ENCODE data around the gene FRS3. TPM values are rescaled to one million over a fixed set of nuclear protein-coding genes. Genes with fewer than 3 reads are reported as not detected.

FRS3 gene
- total and polyA plus RNA-seq, 2 of the 8 experiments (the other 6 are each of a cell fraction or from before 2014, with no cell fraction given) = 3.4 to 4.4 TPM

DNA sequence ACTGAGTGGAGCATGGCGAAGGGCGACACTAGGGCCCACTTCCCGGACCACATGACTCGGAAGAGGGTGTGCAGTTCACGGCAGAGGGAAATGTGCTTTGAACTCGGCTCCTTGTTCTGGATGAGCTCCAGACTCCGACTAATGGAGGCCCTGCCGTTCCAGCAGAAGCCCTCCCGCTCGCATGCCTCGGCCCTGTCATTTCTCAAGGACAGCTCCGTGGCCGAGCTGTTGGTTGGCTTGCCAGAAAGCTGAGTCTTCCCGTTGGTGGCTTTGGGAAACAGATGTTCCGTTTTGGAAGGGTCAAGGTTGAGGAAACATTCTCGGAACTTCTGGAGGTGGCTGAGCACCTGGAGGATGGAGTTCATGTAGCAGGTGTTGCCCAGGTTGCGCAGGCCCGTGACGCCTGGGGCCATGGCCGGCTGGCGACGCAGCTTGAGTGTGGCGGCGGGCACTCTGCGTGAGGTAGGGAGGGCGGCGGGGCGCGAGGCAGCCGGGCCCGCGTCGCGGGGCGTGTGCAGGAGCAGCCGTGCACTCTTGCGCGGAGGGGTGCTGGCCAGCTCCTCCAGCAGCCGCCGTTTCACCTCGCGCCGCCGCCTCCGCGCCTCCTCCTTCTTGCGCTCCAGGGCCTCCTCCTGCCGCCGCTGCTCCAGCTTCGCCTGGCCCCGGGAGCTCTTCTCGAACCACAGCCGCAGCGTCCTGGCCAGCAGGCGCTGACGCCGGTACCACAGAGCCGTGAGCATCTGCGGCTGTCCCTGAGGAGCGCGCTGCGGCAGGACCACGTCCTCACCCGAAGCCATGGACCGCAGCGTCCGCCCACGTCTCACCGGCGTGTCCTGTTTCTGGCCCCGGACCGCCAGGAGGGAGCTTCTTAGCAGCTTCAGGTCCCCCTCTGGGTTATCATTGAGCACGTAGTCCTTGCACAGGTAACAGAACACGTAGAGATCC lies 26.4 kb upstream of the FRS3 start (continued):
- TF ChIP-seq SRF (IDR thresholded peaks at IDR 0.05; ENCODE audit: low read depth, low read length) (no peak), MAFK (IDR thresholded peaks at IDR 0.05; ENCODE audit: low read depth, low read length) (no peak), SP1 (IDR thresholded peaks at IDR 0.05; ENCODE audit: low read depth, low read length) (no peak)
